ENCODE measurements around the gene COL23A1.
A peak's percentile ranks its signal among the peaks of the same experiment; 100 is the strongest.

Gene COL23A1

DNA sequence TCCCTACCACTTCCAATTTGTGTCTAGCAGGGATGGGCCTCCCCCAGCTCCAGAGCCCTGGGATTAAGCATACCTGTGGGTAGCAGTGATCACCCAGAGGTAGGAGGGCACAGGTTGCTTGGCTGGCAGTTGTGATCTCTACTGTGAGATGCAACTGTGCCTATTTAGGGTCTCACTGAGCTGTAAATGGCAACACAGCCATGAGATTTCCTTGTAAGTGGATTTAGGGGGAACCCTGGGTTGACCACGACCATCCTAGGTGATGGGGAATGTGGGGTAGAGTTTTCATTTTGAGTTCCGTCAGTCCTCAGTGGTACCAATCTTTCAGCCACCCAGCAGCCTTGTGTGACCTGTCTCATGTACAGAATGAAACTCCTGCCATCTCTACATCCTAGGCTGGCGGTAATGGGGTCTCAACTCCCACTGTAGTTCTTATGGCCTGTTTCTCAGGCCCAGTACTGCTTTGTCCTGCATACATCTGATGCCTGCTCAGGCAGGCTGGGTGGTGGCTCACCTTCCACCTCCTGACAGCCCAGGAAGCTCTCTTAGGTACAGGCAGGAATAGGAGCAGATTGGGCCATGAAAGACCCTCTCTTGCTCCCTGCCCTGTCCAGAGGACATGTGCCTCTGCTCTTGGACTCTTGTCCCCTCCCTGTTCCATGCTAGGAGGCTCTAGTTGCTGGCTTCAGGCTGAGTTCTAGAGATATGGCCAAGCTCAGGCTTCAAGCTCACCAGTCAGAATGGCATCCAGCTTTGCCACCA lies 377.8 kb downstream of the COL23A1 start:
- Histone ChIP-seq H3K4me1 (ENCODE audit: control insufficient read depth in 2 of 2, insufficient read depth in 1 of 2, low read depth in 1 of 2, low read length in 2 of 2) (peaks cover 0 to 2% of the 10 kb centered on the region in 2 donors), H4K8ac (ENCODE audit: low read depth, low read length) (no peak overlapping the region), H3K18ac (ENCODE audit: low read length) (no peak overlapping the region), H3K27ac (replicated peaks; ENCODE audit: low read length) (no peak overlapping the region), H2BK120ac (ENCODE audit: low read depth, low read length) (no peak overlapping the region), H3K9me3 (replicated peaks in 1 of 2; ENCODE audit: control insufficient read depth in 2 of 2, insufficient read depth in 1 of 2, low read depth in 1 of 2, low read length in 2 of 2) (no peaks in the 10 kb centered on the region), H3K14ac (ENCODE audit: low read length) (no peak overlapping the region), H2AFZ (ENCODE audit: low read length) (no peak overlapping the region), H2BK15ac (ENCODE audit: low read length) (no peak overlapping the region), H3K4me2 (ENCODE audit: insufficient read depth, low read length, poor library complexity, severe bottlenecking) (no peak overlapping the region), H3K23ac (ENCODE audit: low read depth, low read length, poor library complexity) (peak overlapping the region; percentile 38), H3K27me3 (ENCODE audit: control insufficient read depth in 3 of 3, insufficient read depth in 3 of 3, low read depth in 1 of 3, low read length in 3 of 3) (no peaks in the 10 kb centered on the region), H2BK5ac (ENCODE audit: low read length) (no peak overlapping the region), H3K36me3 (replicated peaks in 1 of 2; ENCODE audit: control insufficient read depth in 2 of 2, insufficient read depth in 2 of 2, low read length in 2 of 2) (peaks cover 85 to 100% of the 10 kb centered on the region in 2 donors), H3K4ac (ENCODE audit: low read length) (no peak overlapping the region), H3K4me3 (ENCODE audit: low read length in 2 of 2) (peak overlapping the region in 1 of 2 donors; percentile 20), H3K79me1 (ENCODE audit: low read depth, low read length) (peaks cover 5% of the 10 kb centered on the region), H3K9ac (ENCODE audit: low read depth, low read length, poor library complexity) (no peak overlapping the region), H2AK5ac (ENCODE audit: low read depth, low read length) (no peak overlapping the region), H4K91ac (ENCODE audit: low read depth, low read length, poor library complexity) (no peak overlapping the region), H2BK12ac (ENCODE audit: low read length) (no peak overlapping the region)
- DNase-seq (ENCODE audit: low spot score) = no peak
- no CpG with 5 or more reads among the region's 3 CpGs for WGBS, 2 donors (ENCODE audit: extremely low coverage in 2 of 2, insufficient read length in 2 of 2, insufficient replicate concordance in 1 of 2)

DNA sequence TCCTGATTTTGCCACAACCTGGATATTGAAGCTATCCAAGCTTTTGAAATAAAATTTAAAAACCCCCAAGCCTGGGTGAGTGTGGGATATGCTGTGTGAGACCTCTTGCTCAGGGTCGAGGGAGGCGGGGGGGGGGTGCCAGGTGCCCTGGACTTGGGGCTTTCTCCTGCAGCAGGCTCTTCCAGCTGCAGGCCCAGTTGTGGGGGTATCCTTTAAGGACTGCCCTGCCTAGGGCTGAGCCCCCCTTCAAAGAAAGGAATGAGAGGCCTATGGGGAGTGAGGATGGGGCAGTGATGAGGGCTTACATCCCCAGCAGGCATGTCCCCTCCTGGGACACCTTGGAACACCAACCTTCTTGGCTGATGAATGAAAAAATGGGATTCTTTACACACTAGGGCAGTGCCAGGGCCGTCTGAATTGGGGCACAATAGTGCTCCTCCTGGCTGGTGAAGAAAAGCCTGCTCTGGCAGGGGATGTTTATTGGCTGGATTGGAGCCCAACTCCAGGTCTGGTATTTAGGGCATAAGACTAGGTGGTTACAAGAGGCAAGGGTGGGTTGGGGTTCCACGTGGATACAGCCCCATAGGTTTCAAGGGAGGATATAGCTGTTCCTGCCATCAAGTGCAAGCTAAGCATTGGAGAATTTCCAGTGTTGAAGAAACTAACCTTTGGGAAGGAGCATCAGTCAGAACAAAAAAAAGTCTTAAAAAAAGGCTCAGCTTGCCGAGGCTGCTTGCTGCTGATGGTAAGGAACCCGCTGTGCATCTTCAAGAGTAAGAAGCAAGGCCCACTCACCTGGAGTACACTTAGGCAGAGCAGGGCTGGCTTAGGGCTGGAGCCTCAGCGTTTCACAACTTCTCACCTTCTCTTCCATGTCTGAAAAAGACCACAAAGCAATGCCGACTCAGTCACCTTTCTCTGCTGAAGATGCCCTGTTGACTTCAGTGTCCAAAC lies 378.8 kb downstream of the COL23A1 start:
- H4K91ac ChIP-seq (ENCODE audit: low read depth, low read length, poor library complexity) = no peak overlapping the region
- no peak overlapping the region for H2AFZ ChIP-seq (ENCODE audit: low read length)
- H3K18ac ChIP-seq (ENCODE audit: low read length) = no peak overlapping the region
- no peak overlapping the region for H3K14ac ChIP-seq (ENCODE audit: low read length)
- no peak overlapping the region for H3K23ac ChIP-seq (ENCODE audit: low read depth, low read length, poor library complexity)
- H3K4me1 ChIP-seq (ENCODE audit: control insufficient read depth in 2 of 2, insufficient read depth in 1 of 2, low read depth in 1 of 2, low read length in 2 of 2) = peaks cover 4 to 7% of the 10 kb centered on the region in 2 donors
- H2BK120ac ChIP-seq (ENCODE audit: low read depth, low read length) = no peak overlapping the region
- H3K79me1 ChIP-seq (ENCODE audit: low read depth, low read length) = peaks cover 5% of the 10 kb centered on the region
- H3K36me3 ChIP-seq (replicated peaks in 1 of 2; ENCODE audit: control insufficient read depth in 2 of 2, insufficient read depth in 2 of 2, low read length in 2 of 2) = peaks cover 92 to 100% of the 10 kb centered on the region in 2 donors
- no peak overlapping the region for H2BK15ac ChIP-seq (ENCODE audit: low read length)
- H3K4me2 ChIP-seq (ENCODE audit: insufficient read depth, low read length, poor library complexity, severe bottlenecking) = no peak overlapping the region
- no peak overlapping the region for H2AK5ac ChIP-seq (ENCODE audit: low read depth, low read length)
- WGBS, 2 donors (ENCODE audit: extremely low coverage in 2 of 2, insufficient read length in 2 of 2, insufficient replicate concordance in 1 of 2) = no CpG with 5 or more reads among the region's 8 CpGs
- no peaks in the 10 kb centered on the region for H3K27me3 ChIP-seq (ENCODE audit: control insufficient read depth in 3 of 3, insufficient read depth in 3 of 3, low read depth in 1 of 3, low read length in 3 of 3)
- H3K27ac ChIP-seq (replicated peaks; ENCODE audit: low read length) = no peak overlapping the region
- no peak overlapping the region for H2BK12ac ChIP-seq (ENCODE audit: low read length)
- no peak overlapping the region for H3K4ac ChIP-seq (ENCODE audit: low read length)
- H2BK5ac ChIP-seq (ENCODE audit: low read length) = no peak overlapping the region
- H3K4me3 ChIP-seq (ENCODE audit: low read length in 2 of 2) = no peak overlapping the region
- H4K8ac ChIP-seq (ENCODE audit: low read depth, low read length) = no peak overlapping the region
- no peak for DNase-seq (ENCODE audit: low spot score)
- no peaks in the 10 kb centered on the region for H3K9me3 ChIP-seq (replicated peaks in 1 of 2; ENCODE audit: control insufficient read depth in 2 of 2, insufficient read depth in 1 of 2, low read depth in 1 of 2, low read length in 2 of 2)
- no peak overlapping the region for H3K9ac ChIP-seq (ENCODE audit: low read depth, low read length, poor library complexity)

DNA sequence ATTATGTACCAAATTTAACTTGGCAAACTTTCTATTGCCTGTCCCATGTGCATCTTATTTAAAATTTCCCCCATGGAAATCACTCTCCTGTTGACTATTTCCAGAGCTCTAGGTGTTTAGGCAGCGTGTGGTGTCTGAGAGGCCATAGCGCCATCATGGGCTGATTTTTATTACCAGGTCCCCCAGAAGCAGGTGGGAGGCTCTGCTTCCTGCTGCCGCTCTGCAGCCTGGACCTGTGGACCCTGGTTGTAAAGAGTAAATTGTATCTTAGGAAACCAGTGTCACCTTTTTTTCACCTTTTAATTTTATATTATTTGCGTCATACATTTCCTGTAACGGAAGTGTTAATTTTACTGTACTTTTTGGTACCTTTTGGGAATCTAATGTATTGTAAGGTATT lies 379.5 kb downstream of the COL23A1 start:
- no peak overlapping the region for H3K23ac ChIP-seq (ENCODE audit: low read depth, low read length, poor library complexity)
- H3K9me3 ChIP-seq (replicated peaks in 1 of 2; ENCODE audit: control insufficient read depth in 2 of 2, insufficient read depth in 1 of 2, low read depth in 1 of 2, low read length in 2 of 2) = no peaks in the 10 kb centered on the region
- H2AK5ac ChIP-seq (ENCODE audit: low read depth, low read length) = no peak overlapping the region
- H3K9ac ChIP-seq (ENCODE audit: low read depth, low read length, poor library complexity) = no peak overlapping the region
- no peak overlapping the region for H4K91ac ChIP-seq (ENCODE audit: low read depth, low read length, poor library complexity)
- H2AFZ ChIP-seq (ENCODE audit: low read length) = no peak overlapping the region
- no peak overlapping the region for H3K27ac ChIP-seq (replicated peaks; ENCODE audit: low read length)
- no peak overlapping the region for H3K14ac ChIP-seq (ENCODE audit: low read length)
- H3K4ac ChIP-seq (ENCODE audit: low read length) = no peak overlapping the region
- no peak overlapping the region for H3K4me2 ChIP-seq (ENCODE audit: insufficient read depth, low read length, poor library complexity, severe bottlenecking)
- no peak overlapping the region for H2BK15ac ChIP-seq (ENCODE audit: low read length)
- WGBS, 2 donors (ENCODE audit: extremely low coverage in 2 of 2, insufficient read length in 2 of 2, insufficient replicate concordance in 1 of 2) = no CpG with 5 or more reads among the region's 5 CpGs
- peaks cover 8% of the 10 kb centered on the region for H3K79me1 ChIP-seq (ENCODE audit: low read depth, low read length)
- H3K27me3 ChIP-seq (ENCODE audit: control insufficient read depth in 3 of 3, insufficient read depth in 3 of 3, low read depth in 1 of 3, low read length in 3 of 3) = no peaks in the 10 kb centered on the region
- peaks cover 93 to 100% of the 10 kb centered on the region in 2 donors for H3K36me3 ChIP-seq (replicated peaks in 1 of 2; ENCODE audit: control insufficient read depth in 2 of 2, insufficient read depth in 2 of 2, low read length in 2 of 2)
- H3K4me1 ChIP-seq (ENCODE audit: control insufficient read depth in 2 of 2, insufficient read depth in 1 of 2, low read depth in 1 of 2, low read length in 2 of 2) = peaks cover 9 to 11% of the 10 kb centered on the region in 2 donors
- no peak overlapping the region for H2BK5ac ChIP-seq (ENCODE audit: low read length)
- no peak overlapping the region for H2BK120ac ChIP-seq (ENCODE audit: low read depth, low read length)
- no peak for DNase-seq (ENCODE audit: low spot score)
- H2BK12ac ChIP-seq (ENCODE audit: low read length) = no peak overlapping the region
- no peak overlapping the region for H3K18ac ChIP-seq (ENCODE audit: low read length)
- no peak overlapping the region for H4K8ac ChIP-seq (ENCODE audit: low read depth, low read length)
- H3K4me3 ChIP-seq (ENCODE audit: low read length in 2 of 2) = no peak overlapping the region

DNA sequence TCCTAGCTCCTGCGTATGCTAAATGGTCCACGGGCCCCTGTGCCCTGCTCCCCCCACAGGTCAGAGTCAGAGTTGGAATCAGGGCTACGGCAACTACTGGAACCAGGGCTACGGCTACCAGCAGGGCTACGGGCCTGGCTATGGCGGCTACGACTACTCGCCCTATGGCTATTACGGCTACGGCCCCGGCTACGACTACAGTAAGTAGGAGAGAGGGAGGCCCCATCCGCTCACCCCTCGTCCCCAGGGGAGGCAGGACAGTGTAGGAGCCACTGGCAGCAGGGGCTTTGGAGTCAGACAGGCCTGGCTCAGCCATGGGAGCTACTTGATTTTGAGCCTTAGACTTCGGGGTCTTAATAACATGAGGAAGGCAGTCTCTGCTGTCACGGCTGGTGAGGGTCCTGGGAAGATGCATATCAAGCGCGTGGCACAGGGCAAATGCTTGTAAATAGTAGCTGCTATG lies 380.1 kb downstream of the COL23A1 start:
- Histone ChIP-seq H2AFZ (ENCODE audit: low read length) (no peak overlapping the region), H3K36me3 (replicated peaks in 1 of 2; ENCODE audit: control insufficient read depth in 2 of 2, insufficient read depth in 2 of 2, low read length in 2 of 2) (peaks cover 90 to 98% of the 10 kb centered on the region in 2 donors), H4K91ac (ENCODE audit: low read depth, low read length, poor library complexity) (no peak overlapping the region), H3K4ac (ENCODE audit: low read length) (no peak overlapping the region), H3K4me1 (ENCODE audit: control insufficient read depth in 2 of 2, insufficient read depth in 1 of 2, low read depth in 1 of 2, low read length in 2 of 2) (peaks cover 9 to 11% of the 10 kb centered on the region in 2 donors), H3K18ac (ENCODE audit: low read length) (no peak overlapping the region), H3K9me3 (replicated peaks in 1 of 2; ENCODE audit: control insufficient read depth in 2 of 2, insufficient read depth in 1 of 2, low read depth in 1 of 2, low read length in 2 of 2) (no peaks in the 10 kb centered on the region), H2BK5ac (ENCODE audit: low read length) (no peak overlapping the region), H2AK5ac (ENCODE audit: low read depth, low read length) (no peak overlapping the region), H3K79me1 (ENCODE audit: low read depth, low read length) (peaks cover 8% of the 10 kb centered on the region), H4K8ac (ENCODE audit: low read depth, low read length) (no peak overlapping the region), H3K23ac (ENCODE audit: low read depth, low read length, poor library complexity) (no peak overlapping the region), H3K4me2 (ENCODE audit: insufficient read depth, low read length, poor library complexity, severe bottlenecking) (no peak overlapping the region), H2BK120ac (ENCODE audit: low read depth, low read length) (no peak overlapping the region), H3K9ac (ENCODE audit: low read depth, low read length, poor library complexity) (no peak overlapping the region), H2BK12ac (ENCODE audit: low read length) (no peak overlapping the region), H3K27me3 (ENCODE audit: control insufficient read depth in 3 of 3, insufficient read depth in 3 of 3, low read depth in 1 of 3, low read length in 3 of 3) (no peaks in the 10 kb centered on the region), H3K14ac (ENCODE audit: low read length) (no peak overlapping the region), H2BK15ac (ENCODE audit: low read length) (no peak overlapping the region), H3K27ac (replicated peaks; ENCODE audit: low read length) (no peak overlapping the region), H3K4me3 (ENCODE audit: low read length in 2 of 2) (no peak overlapping the region)
- no CpG with 5 or more reads among the region's 18 CpGs for WGBS, 2 donors (ENCODE audit: extremely low coverage in 2 of 2, insufficient read length in 2 of 2, insufficient replicate concordance in 1 of 2)
- DNase-seq (ENCODE audit: low spot score) = no peak

Data from neuronal stem cell (in vitro differentiated cells).